GM12892 (cell line): ENCODE measurements around the gene VPS54.

ENCODE experiments used
- POLR2A ChIP-seq: IDR thresholded peaks from 2 replicates; pipeline ENCODE4 v1.6.1; 2011; ENCODE audit warnings: low read depth, low read length, control low read depth
- POLR2AphosphoS5 ChIP-seq: IDR thresholded peaks from 2 replicates; pipeline ENCODE4 v1.6.1; 2011; ENCODE audit warnings: low read depth, low read length, control low read depth

GRCh38 chr2:63862806-63863205 lies 156.4 kb downstream of the VPS54 start:
- TF ChIP-seq POLR2AphosphoS5, result no peak
- no peak for TF ChIP-seq POLR2A
